ENCODE data around the gene NECTIN4.

GRCh38 chr1:161021970-161022353 is 67.4 kb downstream of the NECTIN4 start:
- TF ChIP-seq, protein P1, sequence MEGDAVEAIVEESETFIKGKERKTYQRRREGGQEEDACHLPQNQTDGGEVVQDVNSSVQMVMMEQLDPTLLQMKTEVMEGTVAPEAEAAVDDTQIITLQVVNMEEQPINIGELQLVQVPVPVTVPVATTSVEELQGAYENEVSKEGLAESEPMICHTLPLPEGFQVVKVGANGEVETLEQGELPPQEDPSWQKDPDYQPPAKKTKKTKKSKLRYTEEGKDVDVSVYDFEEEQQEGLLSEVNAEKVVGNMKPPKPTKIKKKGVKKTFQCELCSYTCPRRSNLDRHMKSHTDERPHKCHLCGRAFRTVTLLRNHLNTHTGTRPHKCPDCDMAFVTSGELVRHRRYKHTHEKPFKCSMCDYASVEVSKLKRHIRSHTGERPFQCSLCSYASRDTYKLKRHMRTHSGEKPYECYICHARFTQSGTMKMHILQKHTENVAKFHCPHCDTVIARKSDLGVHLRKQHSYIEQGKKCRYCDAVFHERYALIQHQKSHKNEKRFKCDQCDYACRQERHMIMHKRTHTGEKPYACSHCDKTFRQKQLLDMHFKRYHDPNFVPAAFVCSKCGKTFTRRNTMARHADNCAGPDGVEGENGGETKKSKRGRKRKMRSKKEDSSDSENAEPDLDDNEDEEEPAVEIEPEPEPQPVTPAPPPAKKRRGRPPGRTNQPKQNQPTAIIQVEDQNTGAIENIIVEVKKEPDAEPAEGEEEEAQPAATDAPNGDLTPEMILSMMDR (IDR thresholded peaks at IDR 0.05): no peak
- TF ChIP-seq POLR2A (IDR thresholded peaks at IDR 0.05): no peak
